Measurements from ENCODE around the gene TRDMT1.

TRDMT1 gene

GRCh38 chr10:17212802-17213221 is 11.3 kb upstream of the TRDMT1 start:
- Histone ChIP-seq H3K36me3 (ENCODE audit: control insufficient read depth, low read length) (no peaks in the 10 kb centered on the region), H3F3A (ENCODE audit: control insufficient read depth, insufficient read depth) (no peaks in the 10 kb centered on the region), H3K27ac (ENCODE audit: low read depth, low read length) (no peak overlapping the region), H3K9me2 (replicated peaks; ENCODE audit: control insufficient read depth, low read length) (no peaks in the 10 kb centered on the region), H3K9me3 (ENCODE audit: control insufficient read depth, insufficient read depth, low read length) (no peaks in the 10 kb centered on the region), H4K20me1 (ENCODE audit: control insufficient read depth, insufficient read depth, low read depth, low read length) (no peaks in the 10 kb centered on the region), H3K4me3 (ENCODE audit: low read length) (no peak overlapping the region), H3K4me1 (ENCODE audit: control insufficient read depth, low read length) (no peaks in the 10 kb centered on the region), H3K4me2 (ENCODE audit: low read length) (no peak overlapping the region), H3K79me2 (ENCODE audit: control insufficient read depth, low read length) (no peaks in the 10 kb centered on the region), H3K27me3 (ENCODE audit: control insufficient read depth, low read length) (0 out of 2 replicates have a peak, but pooled peaks cover 10% of the 10 kb centered on the region)
- TF ChIP-seq CTCF (IDR thresholded peaks at IDR 0.05; ENCODE audit: low read depth, low read length, poor library complexity, severe bottlenecking) (no peak), EZH2phosphoT487 (IDR thresholded peaks at IDR 0.05; ENCODE audit: borderline replicate concordance, low read length) (no peak)

- H3K4me1 ChIP-seq (ENCODE audit: control insufficient read depth, low read length) = peaks cover 4% of the 10 kb centered on the region
- no peaks in the 10 kb centered on the region for H3F3A ChIP-seq (ENCODE audit: control insufficient read depth, insufficient read depth)
- H3K27ac ChIP-seq (ENCODE audit: low read depth, low read length) = no peak overlapping the region
These were observed 8.9 kb upstream of the TRDMT1 start for GRCh38 chr10:17210361-17210760.

GRCh38 chr10:17209881-17210280 is 8.4 kb upstream of the TRDMT1 start:
- Histone ChIP-seq H3K27ac (ENCODE audit: low read depth, low read length) (no peak overlapping the region), H3K4me1 (ENCODE audit: control insufficient read depth, low read length) (peaks cover 4% of the 10 kb centered on the region), H3K9me2 (replicated peaks; ENCODE audit: control insufficient read depth, low read length) (no peaks in the 10 kb centered on the region), H3K4me3 (ENCODE audit: low read length) (no peak overlapping the region), H3K4me2 (ENCODE audit: low read length) (no peak overlapping the region), H3K36me3 (ENCODE audit: control insufficient read depth, low read length) (no peaks in the 10 kb centered on the region), H3K27me3 (ENCODE audit: control insufficient read depth, low read length) (0 out of 2 replicates have a peak, but pooled peaks cover 10% of the 10 kb centered on the region), H3F3A (ENCODE audit: control insufficient read depth, insufficient read depth) (no peaks in the 10 kb centered on the region), H3K9me3 (ENCODE audit: control insufficient read depth, insufficient read depth, low read length) (no peaks in the 10 kb centered on the region), H3K79me2 (ENCODE audit: control insufficient read depth, low read length) (no peaks in the 10 kb centered on the region), H4K20me1 (ENCODE audit: control insufficient read depth, insufficient read depth, low read depth, low read length) (no peaks in the 10 kb centered on the region)
- no peak for TF ChIP-seq CTCF (IDR thresholded peaks at IDR 0.05; ENCODE audit: low read depth, low read length, poor library complexity, severe bottlenecking)
- TF ChIP-seq EZH2phosphoT487 (IDR thresholded peaks at IDR 0.05; ENCODE audit: borderline replicate concordance, low read length) = no peak

More at GRCh38 chr10:17210361-17210760, 8.9 kb upstream of the TRDMT1 start:
- 0 out of 2 replicates have a peak, but pooled peaks cover 10% of the 10 kb centered on the region for H3K27me3 ChIP-seq (ENCODE audit: control insufficient read depth, low read length)
- no peaks in the 10 kb centered on the region for H3K79me2 ChIP-seq (ENCODE audit: control insufficient read depth, low read length)
- no peaks in the 10 kb centered on the region for H4K20me1 ChIP-seq (ENCODE audit: control insufficient read depth, insufficient read depth, low read depth, low read length)
- H3K4me2 ChIP-seq (ENCODE audit: low read length) = no peak overlapping the region
- no peak overlapping the region for H3K4me3 ChIP-seq (ENCODE audit: low read length)
- H3K9me3 ChIP-seq (ENCODE audit: control insufficient read depth, insufficient read depth, low read length) = no peaks in the 10 kb centered on the region
- no peaks in the 10 kb centered on the region for H3K9me2 ChIP-seq (replicated peaks; ENCODE audit: control insufficient read depth, low read length)
- TF ChIP-seq CTCF (IDR thresholded peaks at IDR 0.05; ENCODE audit: low read depth, low read length, poor library complexity, severe bottlenecking) = no peak
- TF ChIP-seq EZH2phosphoT487 (IDR thresholded peaks at IDR 0.05; ENCODE audit: borderline replicate concordance, low read length) = no peak
- no peaks in the 10 kb centered on the region for H3K36me3 ChIP-seq (ENCODE audit: control insufficient read depth, low read length)

Data from DOHH2 (cell line).